Endothelial cell of umbilical vein (primary cell): ENCODE data around the gene SETBP1. TPM values are rescaled to one million over a fixed set of nuclear protein-coding genes. Genes with fewer than 3 reads are reported as not detected.

Experiments used
- BruUV-seq: library from RNA; stranded (reverse); fragments of 400-500 nt; replicated peaks from 2 replicates; lab custom pipeline; 2021; lab: Mats Ljungman, UMichigan
- CTCF ChIA-PET: fragments of 300-600, 350-600 bp; sonication (Branson Sonifier 250); formaldehyde crosslinking; loops from one replicate; lab custom pipeline; 2021; ENCODE audit warnings: antibody characterized with exemption, inconsistent platforms; lab: Charles Lee
- POLR2A ChIA-PET: fragments of 300-600, 350-600 bp; sonication (Branson Sonifier 250); formaldehyde crosslinking; loops from one replicate; lab custom pipeline; 2021; ENCODE audit warnings: antibody characterized with exemption, inconsistent platforms; lab: Charles Lee
- DNase-seq: peaks from one replicate; pipeline ENCODE4 v3.0.0-alpha.2; 2011; ENCODE audit warnings: low read depth, low spot score
- FAIRE-seq: peaks from 2 replicates; lab custom pipeline; 2011; peaks lifted over from hg19 to GRCh38; lab: Jason Lieb, UNC
- H2AFZ ChIP-seq: 2 replicates; pipeline ENCODE4 v1.6.0; 2012; ENCODE audit warnings: low read depth, low read length, control low read depth, inconsistent platforms
- H3K27ac ChIP-seq: 2 replicates; pipeline ENCODE4 v1.5.1; 2011; ENCODE audit warnings: low read depth, mild to moderate bottlenecking, control low read depth, low read length, moderate library complexity; ENCODE audit not compliant: insufficient read depth
- H3K27me3 ChIP-seq, 2 experiments: 2 replicates each; pipeline versions ENCODE4 v1.6.0 to v1.6.1; 2011; ENCODE audit warnings: low read length in 2 of 2, mixed read lengths in 1 of 2; ENCODE audit not compliant: control insufficient read depth in 2 of 2, insufficient read depth in 2 of 2
- H3K36me3 ChIP-seq, 2 experiments: 2 replicates in 1 of 2; 3 replicates in 1 of 2; pipeline ENCODE4 v1.5.1; 2011; ENCODE audit warnings: low read length in 2 of 2, mild to moderate bottlenecking in 1 of 2, moderate library complexity in 1 of 2; ENCODE audit not compliant: control insufficient read depth in 2 of 2, insufficient read depth in 2 of 2; ENCODE audit errors: extremely low read depth in 1 of 2
- H3K4me1 ChIP-seq: 3 replicates; pipeline ENCODE4 v1.5.1; 2011; ENCODE audit warnings: mild to moderate bottlenecking, low read length; ENCODE audit not compliant: control insufficient read depth, insufficient read depth; ENCODE audit errors: extremely low read depth
- H3K4me2 ChIP-seq: 2 replicates; pipeline ENCODE4 v1.6.1; 2011; ENCODE audit warnings: low read length, control low read depth, mixed read lengths; ENCODE audit not compliant: insufficient read depth
- H3K4me3 ChIP-seq, 3 experiments: fragments of 200-600 bp in 1 of 3; sonication (generic), shearing (Covaris generic) in 1 of 3; replicated peaks in 1 of 3; 2 replicates each; pipeline ENCODE4 v1.5.1; 2011 to 2016; ENCODE audit warnings: control low read depth in 3 of 3, low read length in 3 of 3, mild to moderate bottlenecking in 2 of 3, inconsistent platforms in 1 of 3, low read depth in 1 of 3, moderate library complexity in 1 of 3; ENCODE audit not compliant: insufficient read depth in 1 of 3
- H3K79me2 ChIP-seq: 2 replicates; pipeline ENCODE4 v1.6.0; 2012; ENCODE audit warnings: low read length, inconsistent platforms; ENCODE audit not compliant: control insufficient read depth, insufficient read depth
- H3K9ac ChIP-seq: replicated peaks from 2 replicates; pipeline ENCODE3; 2011; ENCODE audit warnings: low read length, control low read depth; ENCODE audit not compliant: insufficient read depth; ENCODE audit errors: extremely low read depth
- H3K9me1 ChIP-seq: replicated peaks from 3 replicates; pipeline ENCODE4 v1.6.0; 2011; ENCODE audit warnings: mild to moderate bottlenecking, low read length; ENCODE audit not compliant: control insufficient read depth, insufficient read depth; ENCODE audit errors: extremely low read depth
- H3K9me3 ChIP-seq: replicated peaks from 2 replicates; pipeline ENCODE4 v1.5.1; 2012; ENCODE audit warnings: low read length, inconsistent platforms; ENCODE audit not compliant: control insufficient read depth, insufficient read depth
- H4K20me1 ChIP-seq: replicated peaks from 2 replicates; pipeline ENCODE3; 2011; ENCODE audit warnings: mild to moderate bottlenecking, low read length; ENCODE audit not compliant: control insufficient read depth, insufficient read depth; ENCODE audit errors: extremely low read depth
- EZH2 ChIP-seq: IDR thresholded peaks from 2 replicates; pipeline ENCODE4 v1.6.1; 2012; ENCODE audit warnings: borderline replicate concordance, low read depth, mild to moderate bottlenecking, moderate library complexity, low read length, inconsistent platforms; ENCODE audit not compliant: severe bottlenecking
- FOS ChIP-seq: IDR thresholded peaks from 2 replicates; pipeline ENCODE4 v1.6.1; 2011; ENCODE audit warnings: mild to moderate bottlenecking, low read length, moderate library complexity, borderline replicate concordance; ENCODE audit not compliant: insufficient read depth
- GATA2 ChIP-seq: IDR thresholded peaks from 2 replicates; pipeline ENCODE4 v1.7.0; 2011; ENCODE audit warnings: low read depth, mild to moderate bottlenecking, moderate library complexity, mixed read lengths, low read length; ENCODE audit not compliant: insufficient read length, insufficient read depth
- JUN ChIP-seq: IDR thresholded peaks from 2 replicates; pipeline ENCODE4 v1.6.1; 2011; ENCODE audit warnings: borderline replicate concordance, low read depth; ENCODE audit not compliant: insufficient read length, insufficient read depth
- MYC ChIP-seq: IDR thresholded peaks from one replicate; pipeline ENCODE4 v1.6.1; 2011; ENCODE audit warnings: mild to moderate bottlenecking, low read depth, low read length
- POLR2A ChIP-seq: IDR thresholded peaks from 2 replicates; pipeline ENCODE4 v1.6.1; 2012; ENCODE audit warnings: low read depth, mild to moderate bottlenecking, control low read depth, low read length
- POLR2AphosphoS5 ChIP-seq: IDR thresholded peaks from 2 replicates; pipeline ENCODE4 v1.6.1; 2012; ENCODE audit warnings: low read depth, mild to moderate bottlenecking, control low read depth, low read length, moderate library complexity; ENCODE audit not compliant: insufficient read depth
- dilution Hi-C: fragments of 300-500 bp; cut with MboI; formaldehyde crosslinking; loops from one replicate; pipeline ENCODE4 v1.15.0; 2019; ENCODE audit warnings: low sequenced_read_pairs; ENCODE audit not compliant: extremely low pct_ligation_motif_present
- intact Hi-C: fragments of 100-400 bp; cut with micrococcal nuclease; formaldehyde crosslinking; loops from one replicate; pipeline ENCODE4 v1.10.0; 2022
- polyA plus RNA-seq, 4 experiments: library from polyadenylated mRNA; depleted of rRNA in 3 of 4; stranded (reverse) in 3 of 4; unstranded in 1 of 4; fragments of >200 nt; gene quantifications; 2 replicates each; pipeline versions ENCODE4 v1.2.1 to v1.2.3, GENCODE V29; 2011 to 2012; ENCODE audit warnings: missing spikeins in 1 of 4
- total RNA-seq: library from RNA; stranded (reverse); gene quantifications from 2 replicates; pipeline ENCODE4 v1.2.3, GENCODE V29; 2021
- TF ChIP-seq, protein P1 (sequence below), 2 donors: IDR thresholded peaks; 1 replicate in 1 of 2; 2 replicates in 1 of 2; pipeline ENCODE4 v1.5.1; 2011; ENCODE audit warnings: low read length in 2 of 2, mild to moderate bottlenecking in 2 of 2, moderate library complexity in 2 of 2, control low read depth in 1 of 2, inconsistent platforms in 1 of 2, low read depth in 1 of 2; ENCODE audit not compliant: insufficient read depth in 1 of 2; ENCODE audit errors: extremely low read depth in 1 of 2
- TF ChIP-seq, protein P2 (sequence below): IDR thresholded peaks from 2 replicates; pipeline ENCODE4 v1.6.1; 2011; ENCODE audit not compliant: insufficient read depth, insufficient read length

The SETBP1 gene
- total and polyA plus RNA-seq, 2 donors (not counting 3 experiments of a cell fraction or from before 2014, with no cell fraction given) = 0.76 to 3.1 TPM

DNA sequence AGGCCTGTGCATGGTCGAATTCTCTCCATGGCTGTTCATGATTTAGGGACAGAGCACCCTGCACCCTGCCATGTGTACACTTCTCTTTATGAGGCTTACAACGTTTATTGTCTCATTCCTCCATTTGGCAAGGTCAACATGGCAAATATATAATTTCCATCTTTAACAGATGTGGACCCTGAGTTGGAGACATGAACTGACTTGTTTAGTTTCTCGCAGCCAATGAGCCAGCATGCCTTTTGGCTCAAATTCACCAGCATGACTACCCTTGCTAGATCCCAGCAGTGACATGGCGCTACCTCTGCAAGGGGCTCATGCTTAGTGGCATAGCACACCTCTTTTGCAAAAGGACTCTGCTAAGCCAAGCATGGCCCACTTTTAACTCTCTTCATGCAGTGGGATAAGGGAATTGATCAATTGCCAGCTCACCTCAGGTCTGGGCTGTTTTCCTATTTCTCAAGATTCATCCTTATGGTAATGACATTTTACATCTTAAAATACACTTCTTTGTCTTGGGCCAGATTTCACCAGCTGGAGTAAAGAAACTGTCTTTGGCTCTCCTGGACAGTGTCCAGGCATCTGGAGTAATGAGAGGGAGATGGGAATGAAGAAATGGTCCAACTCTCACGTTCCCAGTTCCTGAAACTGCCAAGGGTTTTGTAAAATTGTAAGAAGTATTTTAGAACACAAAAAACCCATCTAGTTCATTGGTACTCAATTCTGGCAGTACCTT, 159.5 kb downstream of the SETBP1 start:
- Histone ChIP-seq H2AFZ (no peak overlapping the region), H3K27me3 (no peaks in the 10 kb centered on the region), H4K20me1 (no peaks in the 10 kb centered on the region), H3K9ac (no peak overlapping the region), H3K27ac (no peak overlapping the region), H3K4me1 (no peaks in the 10 kb centered on the region), H3K4me3 (no peak overlapping the region), H3K79me2 (no peaks in the 10 kb centered on the region), H3K4me2 (no peak overlapping the region), H3K36me3 (no peaks in the 10 kb centered on the region), H3K9me1 (no peaks in the 10 kb centered on the region), H3K9me3 (no peaks in the 10 kb centered on the region)
- FAIRE-seq (no peak), DNase-seq (no peak)
- TF ChIP-seq GATA2 (no peak), POLR2A (no peak)
- dilution Hi-C loops = no loop called here
- BruUV-seq = no TSS peak
- intact Hi-C loops = no loop called here
- ChIA-PET CTCF (no interaction called here), POLR2A (no interaction called here)

DNA sequence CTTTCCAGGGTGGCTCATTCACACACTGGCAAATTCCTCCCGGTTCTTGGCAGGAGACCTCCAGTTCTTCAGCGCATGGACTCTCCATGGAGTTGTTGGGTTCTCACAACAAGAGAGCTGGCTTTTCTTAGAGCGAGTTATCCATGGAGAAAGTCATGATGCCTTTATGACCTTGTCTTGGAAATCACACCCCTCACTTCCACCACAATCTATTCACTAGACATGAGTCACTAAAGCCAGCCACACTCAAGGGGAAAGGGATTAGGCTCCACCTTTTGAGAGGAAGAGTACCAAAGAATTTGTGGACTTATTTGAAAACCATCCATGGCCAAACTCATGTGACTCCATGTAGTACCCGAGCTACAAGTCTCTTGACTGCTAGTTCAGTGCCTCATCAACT, 160.5 kb downstream of the SETBP1 start:
- ChIA-PET POLR2A (no interaction called here), CTCF (no interaction called here)
- no peak overlapping the region for H3K4me3 ChIP-seq
- H3K27ac ChIP-seq = no peak overlapping the region
- no peaks in the 10 kb centered on the region for H3K9me3 ChIP-seq
- no peaks in the 10 kb centered on the region for H3K79me2 ChIP-seq
- no peaks in the 10 kb centered on the region for H3K36me3 ChIP-seq
- FAIRE-seq = no peak
- no peak overlapping the region for H3K9ac ChIP-seq
- H3K27me3 ChIP-seq = no peaks in the 10 kb centered on the region
- intact Hi-C loops = no loop called here
- no peak for TF ChIP-seq MYC
- TF ChIP-seq EZH2 = no peak
- TF ChIP-seq FOS = no peak
- TF ChIP-seq, protein P1, sequence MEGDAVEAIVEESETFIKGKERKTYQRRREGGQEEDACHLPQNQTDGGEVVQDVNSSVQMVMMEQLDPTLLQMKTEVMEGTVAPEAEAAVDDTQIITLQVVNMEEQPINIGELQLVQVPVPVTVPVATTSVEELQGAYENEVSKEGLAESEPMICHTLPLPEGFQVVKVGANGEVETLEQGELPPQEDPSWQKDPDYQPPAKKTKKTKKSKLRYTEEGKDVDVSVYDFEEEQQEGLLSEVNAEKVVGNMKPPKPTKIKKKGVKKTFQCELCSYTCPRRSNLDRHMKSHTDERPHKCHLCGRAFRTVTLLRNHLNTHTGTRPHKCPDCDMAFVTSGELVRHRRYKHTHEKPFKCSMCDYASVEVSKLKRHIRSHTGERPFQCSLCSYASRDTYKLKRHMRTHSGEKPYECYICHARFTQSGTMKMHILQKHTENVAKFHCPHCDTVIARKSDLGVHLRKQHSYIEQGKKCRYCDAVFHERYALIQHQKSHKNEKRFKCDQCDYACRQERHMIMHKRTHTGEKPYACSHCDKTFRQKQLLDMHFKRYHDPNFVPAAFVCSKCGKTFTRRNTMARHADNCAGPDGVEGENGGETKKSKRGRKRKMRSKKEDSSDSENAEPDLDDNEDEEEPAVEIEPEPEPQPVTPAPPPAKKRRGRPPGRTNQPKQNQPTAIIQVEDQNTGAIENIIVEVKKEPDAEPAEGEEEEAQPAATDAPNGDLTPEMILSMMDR (IDR thresholded peaks at IDR 0.05; ENCODE audit: extremely low read depth in 1 of 2, insufficient read depth in 1 of 2, low read depth in 1 of 2, low read length in 2 of 2) = no peak
- TF ChIP-seq POLR2AphosphoS5 = no peak
- TF ChIP-seq, protein P2, sequence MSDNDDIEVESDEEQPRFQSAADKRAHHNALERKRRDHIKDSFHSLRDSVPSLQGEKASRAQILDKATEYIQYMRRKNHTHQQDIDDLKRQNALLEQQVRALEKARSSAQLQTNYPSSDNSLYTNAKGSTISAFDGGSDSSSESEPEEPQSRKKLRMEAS = no peak
- TF ChIP-seq JUN = no peak
- no peak for TF ChIP-seq POLR2A
- TF ChIP-seq GATA2 = no peak
- H2AFZ ChIP-seq = no peak overlapping the region
- H3K4me2 ChIP-seq = no peak overlapping the region
- no TSS peak for BruUV-seq
- dilution Hi-C loops = no loop called here
- no peaks in the 10 kb centered on the region for H3K9me1 ChIP-seq
- no peak for DNase-seq
- H4K20me1 ChIP-seq = no peaks in the 10 kb centered on the region
- H3K4me1 ChIP-seq = no peaks in the 10 kb centered on the region
